NCI-H748 (cell line): ENCODE measurements around the gene MDK.

Source experiments
- DNase-seq: peaks from one replicate; lab custom pipeline; 2025; ENCODE audit not compliant: unreplicated experiment; lab: John Stamatoyannopoulos, UW

MDK gene, protein sequence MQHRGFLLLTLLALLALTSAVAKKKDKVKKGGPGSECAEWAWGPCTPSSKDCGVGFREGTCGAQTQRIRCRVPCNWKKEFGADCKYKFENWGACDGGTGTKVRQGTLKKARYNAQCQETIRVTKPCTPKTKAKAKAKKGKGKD

DNA sequence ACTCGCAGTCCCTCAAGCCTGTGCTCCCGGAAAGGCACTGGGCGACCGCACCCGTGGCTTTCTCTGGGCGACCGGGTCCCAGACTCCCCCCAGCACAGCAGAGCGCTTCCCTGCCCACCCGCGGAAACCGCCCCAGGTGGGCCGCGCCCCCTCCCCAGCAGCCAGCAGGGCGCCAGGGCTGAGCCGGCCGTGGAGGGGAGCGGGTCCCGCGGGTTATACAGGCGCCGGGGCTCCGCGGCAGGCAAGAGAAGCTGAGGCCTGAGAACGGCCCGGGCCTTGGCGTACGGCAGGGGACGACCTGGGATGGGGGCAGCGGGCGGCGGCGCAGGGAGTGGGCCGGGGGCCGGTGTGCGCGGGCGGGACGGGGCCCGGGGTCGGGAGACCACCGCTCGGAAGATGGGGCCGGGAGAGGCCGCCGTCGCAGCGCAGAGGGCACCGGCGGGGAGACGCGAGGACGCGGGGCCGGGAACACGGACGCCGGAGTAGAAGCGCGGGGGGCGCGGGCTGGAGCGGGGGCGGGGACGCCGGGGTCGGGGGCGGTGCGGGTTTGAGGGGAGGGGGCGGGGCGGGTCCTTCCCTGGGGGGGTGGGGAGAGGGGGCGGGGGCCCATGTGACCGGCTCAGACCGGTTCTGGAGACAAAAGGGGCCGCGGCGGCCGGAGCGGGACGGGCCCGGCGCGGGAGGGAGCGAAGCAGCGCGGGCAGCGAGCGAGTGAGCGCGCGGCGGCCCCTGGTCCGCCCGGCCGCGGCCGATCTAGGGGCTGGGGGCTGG is at the start of gene MDK:
MDK (plus strand) TSS at position 622 of the 771 bp plus-strand sequence. CDS start 389 bp downstream, outside the sequence.
- DNase-seq = peak; percentile 55

DNA sequence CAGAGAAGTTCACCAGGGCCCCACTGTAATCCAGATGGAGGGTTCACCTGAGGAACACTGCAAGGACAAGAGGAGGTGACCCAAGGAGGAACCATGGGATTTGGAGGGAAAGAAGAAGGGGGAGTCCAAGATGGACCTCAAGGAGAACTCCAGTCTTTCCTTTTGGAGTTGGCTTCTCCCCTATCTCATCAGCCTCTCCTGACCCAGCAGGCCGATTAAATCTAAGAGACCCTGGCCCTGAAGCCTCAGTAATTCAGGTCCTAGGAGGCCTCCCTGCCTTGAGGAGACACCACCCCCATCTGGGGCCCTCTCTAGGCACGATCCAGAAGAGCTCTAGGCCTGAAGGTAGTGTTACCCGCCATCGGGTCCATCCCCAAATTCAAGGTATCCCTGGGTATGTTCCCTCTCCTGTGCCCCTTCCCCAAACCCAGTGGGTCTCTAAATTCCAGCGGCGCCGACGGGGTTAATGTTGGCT is 49.3 kb upstream of the MDK start:
- DNase-seq = no peak

DNA sequence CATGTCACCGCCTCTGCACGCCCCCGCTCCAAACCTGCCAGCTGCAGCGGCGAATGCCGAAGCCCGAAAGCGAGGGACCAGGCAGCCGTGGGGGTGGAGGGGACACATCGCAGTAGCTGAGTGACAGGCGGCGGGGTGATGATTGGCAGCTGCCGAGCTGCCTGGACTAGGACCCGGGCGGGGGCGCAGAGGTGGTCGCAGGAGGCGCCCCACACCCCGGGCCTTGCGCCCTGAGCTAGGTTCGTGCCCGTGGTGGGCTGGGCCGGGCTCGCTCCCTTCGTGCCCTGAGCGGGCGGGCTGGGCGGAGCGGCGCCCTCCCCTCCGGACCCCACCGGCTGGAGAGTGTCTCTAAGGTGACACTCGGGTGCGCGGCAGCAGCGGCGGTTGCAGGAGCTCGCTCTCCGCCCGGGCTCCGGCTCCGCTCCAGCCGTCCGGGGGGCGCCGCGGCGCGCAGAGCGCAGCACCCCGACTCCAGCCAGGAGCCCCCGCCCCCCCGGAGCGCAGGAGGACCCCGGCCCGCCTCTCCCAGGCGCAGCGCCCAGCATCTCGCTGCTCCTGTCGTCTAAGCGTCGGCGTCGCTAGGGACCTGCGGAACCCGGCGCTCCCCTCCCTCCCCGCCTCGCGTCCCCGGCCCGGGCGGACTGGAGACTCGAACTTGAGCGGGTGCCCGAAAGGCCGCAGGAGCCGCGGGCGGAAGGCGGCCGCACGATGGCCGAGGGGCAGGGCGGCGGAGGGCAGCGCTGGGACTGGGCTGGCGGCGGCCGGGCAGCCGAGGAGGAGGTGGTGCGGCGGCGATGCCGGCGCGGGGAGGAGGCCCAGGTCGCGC is 48.7 kb upstream of the MDK start:
- DNase-seq = peak; percentile 67

DNA sequence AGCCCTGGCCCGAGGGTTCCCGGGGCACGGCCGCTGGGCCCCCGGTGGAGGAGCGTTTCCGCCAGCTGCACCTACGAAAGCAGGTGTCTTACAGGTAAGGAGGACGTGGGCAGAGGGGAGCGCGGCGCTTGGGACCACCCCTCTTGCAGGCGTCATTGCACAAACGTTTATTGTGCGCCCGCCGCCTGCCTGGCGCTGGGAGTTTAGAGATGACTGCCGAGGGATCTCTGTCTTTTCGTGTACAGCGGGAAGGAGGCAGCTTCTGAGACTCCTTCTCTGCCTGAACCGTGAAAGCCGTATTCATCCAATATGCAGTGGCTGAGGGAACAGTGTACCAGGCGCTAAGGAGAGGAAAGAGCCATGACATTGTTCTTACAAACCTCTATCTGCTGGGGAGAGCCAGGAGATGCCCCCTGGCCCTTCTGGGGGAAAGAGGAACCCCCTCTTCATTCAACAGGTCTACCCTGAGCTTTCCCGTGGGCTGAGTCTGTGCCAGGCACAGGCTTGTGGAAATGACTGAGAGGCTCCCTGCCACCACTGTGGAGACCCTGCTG is 48.0 kb upstream of the MDK start:
- DNase-seq = peak; percentile 67

DNA sequence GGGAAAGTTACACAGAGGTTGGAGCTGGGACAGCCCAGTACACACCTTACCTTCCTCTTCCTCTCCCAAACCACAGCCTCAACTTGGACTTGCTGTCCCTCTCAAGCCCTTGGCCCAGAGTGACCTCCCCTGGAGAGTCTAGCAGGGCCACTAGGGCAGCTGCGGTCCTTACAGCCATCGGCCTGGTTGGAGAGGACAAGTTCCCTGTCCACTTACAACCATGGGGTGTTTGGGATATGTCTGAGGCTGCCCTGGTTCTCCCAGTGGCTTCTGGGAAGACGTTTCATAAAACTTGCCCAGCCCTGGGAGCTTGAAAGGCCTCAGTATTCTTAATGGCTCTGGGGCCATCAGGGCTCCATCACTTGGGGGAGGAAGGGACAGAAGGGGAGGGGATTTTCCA is 47.3 kb upstream of the MDK start:
- DNase-seq = no peak

DNA sequence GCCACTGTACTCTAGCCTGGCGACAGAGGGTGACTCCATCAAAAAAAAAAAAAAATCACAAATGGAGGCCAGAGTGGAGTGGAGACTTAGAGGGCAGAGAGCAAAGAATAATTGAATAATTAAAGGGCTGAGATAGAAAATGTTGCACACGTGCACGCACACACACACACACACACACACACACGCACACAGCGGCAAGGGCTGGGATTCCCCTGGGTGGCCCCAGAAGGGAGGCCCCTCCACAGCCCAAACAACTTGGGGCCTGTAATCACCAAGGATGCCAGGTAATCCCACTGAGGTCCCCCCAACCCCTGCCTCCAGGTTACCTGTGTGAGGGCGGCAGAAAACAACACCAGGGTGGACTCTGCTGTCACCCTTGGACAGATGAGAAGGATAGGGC is 46.2 kb upstream of the MDK start:
- DNase-seq = no peak

DNA sequence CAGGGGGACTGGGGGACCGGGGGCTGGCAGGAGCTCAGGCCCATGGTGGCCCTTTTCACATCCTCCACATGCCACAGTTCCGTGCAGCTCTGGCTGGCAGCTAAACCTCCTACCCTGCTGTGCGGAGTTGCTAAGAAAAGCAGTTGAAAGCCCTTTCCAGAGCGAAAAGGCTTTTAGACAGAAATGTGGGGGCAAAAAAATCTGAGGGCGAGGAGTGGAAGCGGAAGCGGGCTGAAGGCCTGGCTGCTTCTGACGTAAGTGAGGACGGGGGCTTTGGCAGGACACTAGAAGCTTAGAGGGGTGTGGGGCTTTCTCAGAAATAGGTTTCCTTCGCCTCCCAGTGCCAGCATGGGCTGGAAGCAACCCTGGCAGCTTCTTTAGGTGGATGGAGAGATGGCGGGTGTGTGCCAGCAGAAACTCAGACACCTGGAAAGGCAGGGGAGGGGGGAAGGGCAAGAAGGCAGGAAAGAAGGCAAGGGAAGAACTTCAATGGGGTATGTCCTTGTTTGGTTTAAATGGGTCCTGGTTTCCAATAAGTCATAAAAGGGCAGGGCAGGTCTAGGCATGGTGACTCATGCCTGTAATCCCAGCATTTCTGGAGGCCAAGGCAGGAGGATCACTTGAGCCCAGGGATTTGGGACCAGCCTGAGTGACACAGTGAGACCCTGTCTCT is 45.4 kb upstream of the MDK start:
- DNase-seq = no peak

DNA sequence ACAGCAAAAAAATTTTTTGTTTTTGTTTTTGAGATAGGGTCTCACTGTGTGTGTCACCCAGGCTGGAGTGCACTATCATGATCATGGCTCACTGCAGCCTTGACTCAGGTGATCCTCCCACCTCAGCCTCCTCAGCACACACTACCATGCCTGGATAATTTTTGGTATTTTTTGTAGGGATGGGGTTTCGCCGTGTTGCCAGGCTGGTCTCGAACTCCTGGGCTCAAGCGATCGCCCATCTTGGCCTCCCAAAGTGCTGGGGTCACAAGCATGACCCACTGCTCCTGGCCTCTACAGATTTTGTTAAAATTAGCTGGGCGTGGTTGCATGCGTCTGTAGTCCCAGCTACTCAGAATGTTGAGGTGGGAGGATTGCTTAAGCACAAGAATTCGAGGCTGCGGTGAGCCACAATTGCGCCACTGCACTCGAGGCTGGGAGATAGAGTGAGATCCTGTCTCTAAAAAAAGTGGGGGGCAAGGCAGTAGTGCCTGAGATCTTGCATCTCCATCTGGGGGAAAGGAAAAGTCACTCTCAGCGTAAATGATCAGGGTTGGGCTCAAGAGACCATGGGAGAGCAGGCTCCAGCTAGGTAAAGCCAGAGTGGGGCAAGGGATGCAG is 44.8 kb upstream of the MDK start:
- DNase-seq = no peak

DNA sequence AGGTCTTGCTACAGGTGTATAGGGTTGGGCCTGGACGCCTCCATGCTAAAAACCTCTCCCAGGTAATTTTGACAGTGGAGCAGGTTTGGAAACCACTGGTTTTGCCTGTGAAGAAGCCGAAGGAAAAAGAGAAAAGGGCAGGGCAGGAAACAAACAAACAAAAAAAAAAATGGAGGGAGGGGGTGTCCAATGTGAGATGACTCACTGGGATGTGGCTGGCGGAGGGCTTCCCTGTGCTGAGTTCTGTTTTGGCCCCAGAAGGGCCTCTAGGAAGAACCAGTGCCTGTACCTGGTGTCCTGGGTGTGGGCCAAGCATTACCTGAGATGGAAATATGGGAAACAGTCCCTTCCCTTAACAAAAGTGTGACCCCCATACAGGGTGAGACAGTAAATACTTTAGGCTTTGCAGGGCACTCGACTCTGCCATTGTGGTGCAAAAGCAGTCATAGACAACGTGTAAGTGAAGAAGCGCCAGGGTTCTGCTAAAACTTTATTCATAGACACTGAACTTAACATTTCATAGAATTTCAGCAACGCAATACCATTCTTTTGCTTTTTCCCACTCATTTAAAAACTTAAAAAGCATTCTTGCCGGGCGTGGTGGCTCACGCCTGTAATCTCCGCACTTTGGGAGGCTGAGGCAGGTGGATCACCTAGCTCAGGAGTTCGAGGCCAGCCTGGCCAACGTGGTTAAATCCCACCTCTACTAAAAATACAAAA is 43.7 kb upstream of the MDK start:
- no peak for DNase-seq

DNA sequence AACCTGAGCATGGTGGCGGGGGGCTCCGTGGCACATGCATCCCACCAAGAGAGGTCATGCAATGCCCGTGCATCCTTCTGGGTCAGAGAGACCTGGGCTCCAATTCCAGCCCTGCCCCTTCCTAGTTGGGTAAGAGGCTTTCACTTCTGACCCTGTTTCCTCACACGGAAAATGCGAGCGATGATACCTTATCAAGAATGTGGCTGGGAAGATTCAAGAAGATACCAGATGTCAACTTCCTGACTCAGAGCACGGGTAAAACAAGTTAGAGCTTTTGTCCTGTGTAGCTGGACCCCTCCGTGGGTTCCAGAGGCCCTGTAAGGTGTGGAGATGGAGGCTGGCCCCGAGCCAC is 42.9 kb upstream of the MDK start:
- DNase-seq = no peak

DNA sequence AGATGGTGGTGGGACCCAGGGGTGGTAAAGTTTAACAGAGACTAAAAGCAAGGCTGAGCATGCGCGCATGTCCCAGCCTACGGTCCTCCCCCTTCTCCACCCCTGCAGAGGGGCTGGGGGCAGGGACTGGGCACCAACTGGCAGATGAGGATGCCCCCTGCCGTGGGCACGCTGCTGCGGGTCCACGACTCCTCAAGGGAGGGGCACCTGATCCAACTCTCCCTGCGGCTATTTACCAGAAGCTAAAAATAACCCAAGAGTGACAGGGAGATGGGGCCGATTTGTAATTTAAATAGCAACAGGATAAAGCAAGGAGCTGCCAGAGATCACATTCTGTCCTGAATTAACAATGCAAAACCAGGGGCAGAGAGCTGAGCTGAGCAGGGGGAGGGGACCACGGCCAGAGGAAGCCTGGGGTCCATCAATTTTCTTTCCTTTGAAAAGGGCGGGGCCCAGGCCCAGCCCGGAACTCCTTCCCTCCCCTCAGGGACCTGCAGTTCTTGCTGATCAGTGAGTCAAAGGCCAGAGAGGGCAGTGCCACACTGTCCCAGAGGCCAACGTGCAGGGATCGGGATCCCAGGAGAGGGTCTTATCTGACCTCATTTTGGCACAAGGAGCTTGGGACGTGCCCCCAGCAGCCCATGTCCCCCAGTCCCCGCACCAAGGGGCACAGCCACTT is 42.3 kb upstream of the MDK start:
- DNase-seq = peak; percentile 88

DNA sequence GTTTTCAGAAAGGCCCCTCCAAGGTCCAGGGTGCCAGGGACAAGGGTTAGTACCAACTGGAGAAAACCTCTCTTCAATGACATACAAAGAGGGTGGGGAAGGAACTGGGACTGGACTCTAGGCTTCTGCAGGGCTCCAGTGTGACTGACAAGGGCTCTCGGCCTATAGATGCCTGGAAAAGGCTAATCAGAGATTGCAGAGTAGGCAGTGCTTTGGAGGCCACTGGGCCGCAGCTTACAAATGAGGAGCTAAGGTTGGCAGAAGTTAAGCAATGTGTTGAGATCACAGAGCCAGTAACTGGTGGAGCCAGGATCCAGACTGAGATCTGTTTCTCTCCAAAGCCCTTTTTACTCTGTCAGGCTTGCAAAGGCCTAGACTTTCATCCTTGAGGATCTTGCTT is 41.7 kb upstream of the MDK start:
- no peak for DNase-seq

DNA sequence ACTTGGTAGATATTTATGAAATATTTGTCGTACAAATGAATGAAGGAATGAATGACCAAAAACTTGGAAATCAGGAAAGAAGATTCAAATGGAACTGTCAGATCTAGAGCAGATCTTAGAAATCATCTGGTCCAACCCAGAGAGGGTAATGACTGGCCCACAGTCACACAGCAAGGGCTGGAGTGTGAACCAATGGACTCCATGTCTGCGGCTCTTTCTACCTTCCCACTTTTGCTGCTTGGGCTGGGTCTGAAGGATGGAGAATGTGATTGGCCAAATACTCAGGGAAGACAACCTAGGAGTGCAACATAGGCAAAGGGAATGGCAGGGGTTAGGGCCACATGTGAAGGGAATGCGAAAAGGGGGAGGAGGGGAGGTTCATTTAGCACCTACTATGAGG is 40.0 kb upstream of the MDK start:
- DNase-seq = no peak

DNA sequence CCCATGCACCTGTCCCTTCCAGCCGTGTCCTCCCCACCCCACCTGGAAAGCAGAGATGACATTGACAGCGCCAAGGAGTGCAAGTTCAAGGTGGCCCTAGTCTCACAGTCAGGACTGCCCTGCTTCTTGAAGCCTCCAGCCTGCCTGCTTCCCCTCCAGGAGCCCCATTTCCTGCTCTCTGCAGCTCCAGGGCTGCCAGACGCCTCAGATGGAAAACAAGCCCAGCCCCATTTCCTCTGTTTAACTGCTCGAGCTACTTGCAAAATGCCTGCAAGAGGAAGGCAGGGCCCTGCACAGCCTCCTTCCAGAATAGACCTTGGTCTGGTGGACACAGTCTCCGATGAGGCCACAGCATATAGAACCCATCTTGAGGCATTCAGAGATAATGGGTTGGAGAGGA is 39.2 kb upstream of the MDK start:
- DNase-seq = no peak

DNA sequence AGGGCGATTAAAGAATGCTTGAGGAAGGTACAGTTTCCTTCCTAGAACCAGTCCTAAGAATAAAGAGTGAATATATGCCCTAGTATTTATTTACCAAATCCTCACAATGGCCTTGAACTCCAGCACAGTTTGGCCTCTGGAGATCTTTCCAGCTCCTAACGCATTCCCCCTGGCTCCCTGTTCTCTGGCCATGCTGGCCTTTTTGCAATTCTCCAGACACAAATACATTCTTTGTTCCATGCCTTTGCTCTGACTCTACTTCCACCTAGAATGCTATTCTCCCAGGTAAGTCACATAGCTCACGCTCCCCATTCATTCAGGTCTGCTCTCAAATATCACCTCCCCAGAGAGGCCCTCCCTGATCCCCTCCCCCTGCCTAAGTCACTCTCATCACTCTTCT is 37.9 kb upstream of the MDK start:
- DNase-seq = no peak

DNA sequence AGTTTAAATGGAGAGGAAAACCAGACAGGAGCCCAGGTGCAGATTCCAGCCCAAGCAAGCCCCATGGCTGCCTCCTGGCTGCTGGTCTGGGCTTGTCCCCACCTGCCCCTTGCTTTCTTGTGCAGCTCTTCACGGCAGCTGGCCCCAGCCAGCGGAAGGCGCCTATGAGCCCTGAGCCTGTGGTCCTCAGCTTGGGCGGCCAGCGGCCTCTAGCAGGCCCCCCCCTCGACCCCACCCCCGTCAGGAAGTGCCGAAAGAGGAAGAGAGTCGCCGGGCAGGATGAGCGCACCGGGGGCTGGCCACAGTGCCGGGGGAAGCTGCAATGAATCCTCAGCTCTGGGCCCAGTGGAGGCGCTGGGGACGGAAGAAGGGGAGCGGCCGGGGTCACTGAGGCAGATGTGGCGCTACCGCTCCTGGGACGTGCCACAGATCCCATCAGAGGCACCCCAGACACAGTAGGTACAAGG is 36.3 kb upstream of the MDK start:
- DNase-seq = peak; percentile 44

DNA sequence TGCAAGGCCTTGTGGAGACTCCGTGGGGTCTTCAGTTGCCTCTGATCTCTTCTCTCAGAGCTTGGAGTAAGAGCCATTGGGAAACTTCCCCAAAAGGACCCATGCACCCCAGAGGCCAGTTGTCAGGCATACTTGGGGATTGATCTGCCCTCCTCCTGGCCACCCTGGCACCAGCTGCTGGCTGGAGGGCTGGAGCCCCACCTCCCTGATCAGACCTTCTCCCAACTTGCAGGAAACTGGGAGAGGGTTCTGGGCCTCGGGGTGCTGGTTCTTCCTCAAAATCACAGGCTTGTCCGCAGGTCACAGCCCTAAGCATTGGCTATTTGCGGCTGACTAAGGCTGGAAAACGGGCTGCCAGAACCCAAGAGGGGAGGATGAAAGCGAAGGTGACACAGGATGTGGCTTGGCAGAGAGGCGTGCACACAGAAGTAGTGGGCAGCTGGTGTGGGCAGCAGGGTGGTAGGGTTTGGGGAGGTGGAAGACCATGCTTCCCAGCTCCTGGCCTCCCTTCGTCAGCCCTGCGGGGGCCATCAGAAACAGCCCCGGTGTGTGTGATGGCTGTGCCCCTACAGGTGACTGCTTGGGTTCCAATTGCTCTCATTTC is 35.5 kb upstream of the MDK start:
- no peak for DNase-seq

DNA sequence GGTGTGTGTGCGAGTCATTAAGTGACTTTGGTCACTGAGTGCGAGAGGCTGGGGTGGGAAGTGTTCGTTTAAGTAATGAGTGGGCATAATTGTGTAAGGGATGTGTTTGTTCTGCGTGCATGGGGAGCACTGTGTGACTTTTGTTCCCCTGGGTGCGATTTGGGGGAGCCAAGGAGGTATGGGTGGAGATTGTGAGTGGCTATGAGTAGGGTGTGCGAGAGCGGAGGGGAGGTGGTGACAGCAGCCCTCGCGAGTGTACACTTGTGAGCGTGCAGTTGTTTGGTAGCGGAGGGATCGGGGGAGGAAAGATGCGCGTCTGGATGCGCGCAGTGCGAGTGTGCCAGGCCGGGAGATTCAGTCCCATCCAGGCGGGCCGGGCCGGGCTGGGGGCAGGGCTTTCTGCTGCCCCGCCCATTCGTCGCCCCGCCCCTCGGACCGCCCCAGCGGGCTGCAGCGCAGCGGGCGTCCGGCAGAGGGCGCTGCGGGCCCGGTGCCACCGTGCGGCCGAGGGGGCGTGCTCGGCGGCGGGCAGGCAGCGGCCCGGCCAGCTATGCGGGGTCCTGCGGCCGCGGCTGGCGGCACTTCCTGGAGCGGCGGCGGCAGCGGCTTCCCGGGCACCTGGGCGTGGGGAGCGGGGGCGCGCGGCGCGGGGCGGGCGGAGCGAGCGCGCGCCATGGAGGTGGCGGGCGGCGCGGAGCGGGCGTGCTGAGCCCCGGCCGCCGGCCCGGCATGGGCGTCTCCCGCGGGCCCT is 34.4 kb upstream of the MDK start, which contains the start of gene DGKZ:
DGKZ (plus strand) TSS at position 578 of the 751 bp plus-strand sequence. CDS start 197 bp downstream, outside the sequence.
- DNase-seq = peak; percentile 85
